Measurements from ENCODE around the gene DMD.

GRCh38 chrX:32804034-32804433 lies 407.3 kb downstream of the DMD start:
- TF ChIP-seq EP300 (IDR thresholded peaks at IDR 0.05) (no peak), CTCF (IDR thresholded peaks at IDR 0.05) (no peak)
